IMR-90 (cell line): Measurements from ENCODE around the gene H3-3A. TPM values are rescaled to one million over a fixed set of nuclear protein-coding genes. Genes with fewer than 3 reads are reported as not detected.

ENCODE experiments used
- ATAC-seq: fragments of 200-7000 bp; cut with Tn5 transposase; 2 replicates; pipeline ENCODE4 v1.9.1; 2020; ENCODE audit warnings: low read depth, mild to moderate bottlenecking, moderate library complexity
- BruUV-seq: library from RNA; stranded (reverse); fragments of 400-500 nt; replicated peaks from 2 replicates; lab custom pipeline; 2021; lab: Mats Ljungman, UMichigan
- CTCF ChIA-PET: fragments of 300-600 bp; formaldehyde crosslinking; extraction: SDS; loops from one replicate; lab custom pipeline; 2021; ENCODE audit warnings: antibody characterized with exemption; lab: Yijun Ruan, JAX
- POLR2A ChIA-PET: fragments of 300-600 bp; sonication (Branson Sonifier 250); formaldehyde crosslinking; loops from one replicate; lab custom pipeline; 2022; ENCODE audit warnings: antibody characterized with exemption; ENCODE audit not compliant: unreplicated experiment; lab: Charles Lee
- DNase-seq: peaks from one replicate; pipeline ENCODE4 v3.0.0; 2013
- H2AFZ ChIP-seq: replicated peaks from 2 replicates; pipeline ENCODE3; 2013; ENCODE audit warnings: low read length, mild to moderate bottlenecking; ENCODE audit not compliant: poor library complexity
- H2AK5ac ChIP-seq: 2 replicates; pipeline ENCODE4 v1.6.1; 2013; ENCODE audit warnings: low read depth, low read length, inconsistent platforms
- H2AK9ac ChIP-seq: replicated peaks from 2 replicates; pipeline ENCODE3; 2013; ENCODE audit warnings: mild to moderate bottlenecking, low read depth, low read length, moderate library complexity; ENCODE audit not compliant: poor library complexity
- H2BK120ac ChIP-seq: 2 replicates; pipeline ENCODE4 v1.6.1; 2013; ENCODE audit warnings: low read depth, low read length, inconsistent platforms
- H2BK15ac ChIP-seq: 3 replicates; pipeline ENCODE4 v1.6.1; 2013; ENCODE audit warnings: low read depth, low read length, inconsistent platforms
- H2BK20ac ChIP-seq: 2 replicates; pipeline ENCODE4 v1.6.1; 2013; ENCODE audit warnings: low read depth, mild to moderate bottlenecking, inconsistent platforms, low read length, moderate library complexity
- H2BK5ac ChIP-seq: 2 replicates; pipeline ENCODE4 v1.6.1; 2013; ENCODE audit warnings: mild to moderate bottlenecking, low read depth, low read length, inconsistent platforms; ENCODE audit not compliant: poor library complexity, severe bottlenecking
- H3K14ac ChIP-seq: replicated peaks from 2 replicates; pipeline ENCODE4 v1.6.1; 2013; ENCODE audit warnings: low read depth, low read length, inconsistent platforms
- H3K18ac ChIP-seq: 2 replicates; pipeline ENCODE4 v1.6.1; 2013; ENCODE audit warnings: low read depth, low read length, control low read depth
- H3K23ac ChIP-seq: 2 replicates; pipeline ENCODE4 v1.6.1; 2013; ENCODE audit warnings: low read depth, low read length, inconsistent platforms
- H3K27ac ChIP-seq: 2 replicates; pipeline ENCODE4 v1.5.1; 2013; ENCODE audit warnings: mild to moderate bottlenecking, control low read depth, low read length; ENCODE audit not compliant: insufficient read depth
- H3K27me3 ChIP-seq: 2 replicates; pipeline ENCODE4 v1.6.1; 2013; ENCODE audit warnings: low read length; ENCODE audit not compliant: control insufficient read depth, insufficient read depth
- H3K36me3 ChIP-seq: 2 replicates; pipeline ENCODE4 v1.6.1; 2013; ENCODE audit warnings: low read length, mixed read lengths; ENCODE audit not compliant: control insufficient read depth, insufficient read depth
- H3K4ac ChIP-seq: 2 replicates; pipeline ENCODE4 v1.6.1; 2013; ENCODE audit warnings: low read depth, low read length, inconsistent platforms
- H3K4me1 ChIP-seq: 2 replicates; pipeline ENCODE4 v1.6.1; 2013; ENCODE audit warnings: low read length, mixed read lengths; ENCODE audit not compliant: control insufficient read depth, insufficient read depth
- H3K4me2 ChIP-seq: 2 replicates; pipeline ENCODE4 v1.6.1; 2013; ENCODE audit warnings: low read depth, mild to moderate bottlenecking, control low read depth, low read length, moderate library complexity
- H3K4me3 ChIP-seq: 2 replicates; pipeline ENCODE4 v1.5.1; 2013; ENCODE audit warnings: low read depth, mild to moderate bottlenecking, control low read depth, low read length, moderate library complexity; ENCODE audit not compliant: insufficient read depth
- H3K56ac ChIP-seq: 2 replicates; pipeline ENCODE4 v1.6.1; 2013; ENCODE audit warnings: low read length, inconsistent platforms; ENCODE audit not compliant: insufficient read depth; ENCODE audit errors: extremely low read depth
- H3K79me1 ChIP-seq, 2 experiments: 2 replicates each; pipeline ENCODE4 v1.6.1; 2013; ENCODE audit warnings: low read length in 2 of 2, inconsistent platforms in 1 of 2, low read depth in 1 of 2
- H3K9ac ChIP-seq: 2 replicates; pipeline ENCODE4 v1.6.1; 2013; ENCODE audit warnings: low read depth, low read length, control low read depth
- H3K9me1 ChIP-seq: 2 replicates; pipeline ENCODE4 v1.6.1; 2013; ENCODE audit warnings: low read length, inconsistent platforms; ENCODE audit not compliant: insufficient read depth
- H3K9me3 ChIP-seq: 2 replicates; pipeline ENCODE4 v1.6.1; 2013; ENCODE audit warnings: low read length; ENCODE audit not compliant: control insufficient read depth, insufficient read depth
- H4K20me1 ChIP-seq: 2 replicates; pipeline ENCODE4 v1.6.1; 2013; ENCODE audit warnings: low read length, inconsistent platforms; ENCODE audit not compliant: insufficient read depth
- H4K5ac ChIP-seq: 2 replicates; pipeline ENCODE4 v1.6.1; 2013; ENCODE audit warnings: mild to moderate bottlenecking, low read depth, low read length, control low read depth
- H4K8ac ChIP-seq, 2 experiments: 2 replicates each; pipeline ENCODE4 v1.6.1; 2013; ENCODE audit warnings: low read depth in 2 of 2, low read length in 2 of 2, control low read depth in 1 of 2, inconsistent platforms in 1 of 2
- H4K91ac ChIP-seq: 2 replicates; pipeline ENCODE4 v1.6.1; 2013; ENCODE audit warnings: low read depth, low read length, inconsistent platforms; ENCODE audit not compliant: insufficient read depth
- CEBPB ChIP-seq: IDR thresholded peaks from 2 replicates; pipeline ENCODE4 v1.6.1; 2012; ENCODE audit warnings: low read depth, low read length, improper control_type of control experiment
- CHD1 ChIP-seq: IDR thresholded peaks from 2 replicates; pipeline ENCODE4 v1.6.1; 2012; ENCODE audit warnings: low read depth, low read length, improper control_type of control experiment
- CTCF ChIP-seq: conservative IDR thresholded peaks from 2 replicates; pipeline ENCODE4 v1.5.1; 2012; ENCODE audit warnings: mild to moderate bottlenecking, low read depth, low read length, improper control_type of control experiment
- ELK1 ChIP-seq: fragments of 150-350 bp; IDR thresholded peaks from 2 replicates; pipeline ENCODE4 v1.6.1; 2016; ENCODE audit warnings: low read depth, mild to moderate bottlenecking, low read length, moderate library complexity, borderline replicate concordance
- SMC3 ChIP-seq: fragments of 150-350 bp; IDR thresholded peaks from 2 replicates; pipeline ENCODE4 v1.6.1; 2016; ENCODE audit warnings: low read depth, mild to moderate bottlenecking, antibody characterized with exemption, low read length, moderate library complexity
- WGBS, 2 experiments: methylation state at CpG; one replicate each; pipeline versions ENCODE4 v1.1.5 to v1.1.7; 2013; ENCODE audit warnings: missing lambda C conversion rate in 2 of 2; ENCODE audit not compliant: insufficient read length in 1 of 2; ENCODE audit errors: extremely low coverage in 2 of 2; 5-methylcytosine and 5-hydroxymethylcytosine counted together
- dilution Hi-C: fragments of 300-500 bp; cut with HindIII; formaldehyde crosslinking; loops from one replicate; pipeline ENCODE4 v1.14.3; 2018; ENCODE audit warnings: low sequenced_read_pairs; ENCODE audit not compliant: unreplicated experiment
- in situ Hi-C: fragments of 300-500 bp; cut with MboI; formaldehyde crosslinking; loops from 3 replicates; pipeline ENCODE4 v1.14.3; 2019; ENCODE audit warnings: low sequenced_read_pairs, inconsistent platforms, mixed read lengths
- intact Hi-C: fragments of 100-400 bp; cut with micrococcal nuclease; formaldehyde crosslinking; loops from 2 replicates; pipeline ENCODE4 v1.10.0; 2022
- polyA plus RNA-seq, 3 experiments: library from polyadenylated mRNA; depleted of rRNA; stranded (reverse); fragments of >200 nt; gene quantifications; 2 replicates each; pipeline ENCODE4 v1.2.3, GENCODE V29; 2012; ENCODE audit warnings: low replicate concordance in 1 of 3
- total RNA-seq: library from RNA; depleted of rRNA; stranded (reverse); fragments of >200 nt; gene quantifications from 2 replicates; pipeline ENCODE4 v1.2.3, GENCODE V29; 2012

H3-3A gene
- total and polyA plus RNA-seq, 2 of the 4 experiments (the other 2 are of a cell fraction) = 188 to 256 TPM

DNA sequence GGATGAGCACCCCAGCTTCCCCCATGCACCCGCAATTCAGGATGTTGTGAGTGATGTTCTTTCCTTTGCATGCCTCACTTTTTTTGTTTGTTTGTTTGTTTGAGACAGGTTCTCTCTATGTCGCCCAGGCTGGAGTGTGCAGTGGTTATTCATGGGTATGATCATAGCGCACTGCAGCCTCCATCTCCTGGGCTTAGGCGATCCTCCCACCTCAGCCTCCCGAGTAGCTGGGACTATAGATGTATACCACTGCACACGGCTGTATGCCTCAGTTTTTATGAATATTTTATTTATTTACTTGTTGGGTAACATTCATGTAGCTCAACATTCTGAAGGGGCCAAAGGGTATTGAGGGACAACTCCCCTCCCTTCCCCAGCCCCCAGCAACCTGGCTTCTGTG, 54.8 kb downstream of the H3-3A start:
- no peak overlapping the region for H3K27ac ChIP-seq
- no peak overlapping the region for H2AFZ ChIP-seq
- H3K56ac ChIP-seq = no peak overlapping the region
- H3K23ac ChIP-seq = no peak overlapping the region
- CTCF ChIA-PET = interaction anchor here (1.0 kb wide), 1 partner anchor 53 kb away, joined by 6 read pairs; no protein-coding TSS in a partner anchor
- no peak for DNase-seq
- no peak overlapping the region for H2BK20ac ChIP-seq
- POLR2A ChIA-PET = no interaction called here
- H3K9me1 ChIP-seq = no peaks in the 10 kb centered on the region
- H3K4me2 ChIP-seq = no peak overlapping the region
- no peaks in the 10 kb centered on the region for H4K20me1 ChIP-seq
- no peak overlapping the region for H2BK15ac ChIP-seq
- H3K4me1 ChIP-seq = no peaks in the 10 kb centered on the region; the same call in 1 of the 2 replicates
- TF ChIP-seq SMC3 (no peak), CTCF (no peak), ELK1 (no peak), CEBPB (no peak), CHD1 (no peak)
- in situ Hi-C loops = no loop called here
- dilution Hi-C loops = no loop called here
- BruUV-seq = no TSS peak
- H4K5ac ChIP-seq = no peak overlapping the region
- H3K79me1 ChIP-seq = no peaks in the 10 kb centered on the region
- no peak for ATAC-seq
- H2AK5ac ChIP-seq = no peak overlapping the region
- H3K36me3 ChIP-seq = no peaks in the 10 kb centered on the region
- intact Hi-C loops = no loop called here
- no peak overlapping the region for H3K9ac ChIP-seq
- H3K27me3 ChIP-seq = peaks cover 3% of the 10 kb centered on the region; the same call in 1 of the 2 replicates
- WGBS, 2 experiments = no CpG with 5 or more reads among the region's 6 CpGs
- no peak overlapping the region for H4K8ac ChIP-seq
- no peak overlapping the region for H3K18ac ChIP-seq
- no peak overlapping the region for H2AK9ac ChIP-seq
- H3K9me3 ChIP-seq = no peaks in the 10 kb centered on the region
- H3K14ac ChIP-seq = no peak overlapping the region
- no peak overlapping the region for H2BK120ac ChIP-seq
- H3K4me3 ChIP-seq = no peak overlapping the region
- H3K4ac ChIP-seq = no peak overlapping the region
- no peak overlapping the region for H2BK5ac ChIP-seq
- H4K91ac ChIP-seq = no peak overlapping the region
